Left renal pelvis (tissue), 4 donors: ENCODE results near the gene GSDME. TPM values are rescaled to one million over a fixed set of nuclear protein-coding genes. Genes with fewer than 3 reads are reported as not detected.

ENCODE experiments used
- DNase-seq, 4 donors: peaks; one replicate each; pipeline ENCODE4 v3.0.0-alpha.2; 2013; ENCODE audit warnings: low read depth in 4 of 4, low spot score in 3 of 4
- polyA plus RNA-seq, 4 donors: library from polyadenylated mRNA; unstranded; fragments of 120-200 nt; gene quantifications; one replicate each; pipeline ENCODE4 v1.2.1, GENCODE V29; 2013; ENCODE audit not compliant: insufficient read length in 4 of 4

The GSDME gene
- polyA plus RNA-seq, 4 donors = 10.4 to 15.1 (median 14.4) TPM

DNA sequence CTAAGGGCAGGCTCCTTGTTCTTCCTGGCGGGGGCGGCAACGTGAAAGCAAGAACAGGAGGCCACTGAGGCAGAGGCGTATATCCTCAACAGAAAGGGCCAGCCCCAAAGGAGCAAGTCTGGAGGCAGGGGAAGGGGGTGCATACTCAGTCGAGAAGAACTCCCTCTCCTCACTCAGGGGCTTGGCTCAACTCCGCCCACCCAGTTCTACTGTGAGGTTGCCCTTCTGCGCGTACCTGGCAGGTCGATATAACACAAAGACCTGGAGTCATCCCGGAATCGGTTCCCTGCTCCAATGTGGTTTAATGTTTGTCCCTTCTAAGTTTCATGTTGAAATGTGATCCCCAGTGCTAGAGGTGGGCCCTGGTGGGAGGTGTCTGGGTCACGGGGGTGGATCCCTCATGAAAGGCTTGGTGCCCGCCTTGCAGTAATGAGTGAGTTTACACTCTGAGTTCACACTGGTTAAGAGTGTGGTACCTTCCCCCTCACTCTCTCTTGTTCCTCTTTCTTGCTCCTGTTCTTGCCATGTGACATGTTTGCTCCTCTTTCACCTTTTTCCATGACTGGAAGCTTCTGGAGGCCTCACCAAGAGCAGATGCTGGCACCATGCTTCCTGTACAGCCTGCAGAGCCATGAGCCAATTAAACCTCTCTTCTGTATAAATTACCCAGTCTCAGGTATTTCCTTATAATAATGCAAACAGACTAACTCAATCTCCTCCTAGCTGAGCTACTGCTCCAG lies 32.6 kb downstream of the GSDME start:
- DNase-seq = no peak

DNA sequence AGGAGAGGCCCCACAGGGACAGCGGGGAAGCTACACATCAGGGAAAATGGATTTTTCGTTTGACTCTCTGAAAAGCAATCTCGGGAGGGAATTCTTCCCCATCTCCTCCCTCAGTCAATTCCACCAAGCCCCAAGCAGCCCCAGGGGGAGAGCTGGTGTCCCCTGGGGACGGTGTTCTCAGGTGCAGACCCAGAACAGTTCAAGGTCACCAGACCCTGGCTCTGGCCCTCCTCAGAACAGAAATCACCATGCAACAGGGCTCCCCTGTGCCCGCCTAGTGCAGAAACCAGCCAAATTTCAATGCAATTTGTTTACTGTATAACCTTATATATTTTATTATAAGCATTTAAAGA lies 34.1 kb downstream of the GSDME start:
- DNase-seq = no peak

DNA sequence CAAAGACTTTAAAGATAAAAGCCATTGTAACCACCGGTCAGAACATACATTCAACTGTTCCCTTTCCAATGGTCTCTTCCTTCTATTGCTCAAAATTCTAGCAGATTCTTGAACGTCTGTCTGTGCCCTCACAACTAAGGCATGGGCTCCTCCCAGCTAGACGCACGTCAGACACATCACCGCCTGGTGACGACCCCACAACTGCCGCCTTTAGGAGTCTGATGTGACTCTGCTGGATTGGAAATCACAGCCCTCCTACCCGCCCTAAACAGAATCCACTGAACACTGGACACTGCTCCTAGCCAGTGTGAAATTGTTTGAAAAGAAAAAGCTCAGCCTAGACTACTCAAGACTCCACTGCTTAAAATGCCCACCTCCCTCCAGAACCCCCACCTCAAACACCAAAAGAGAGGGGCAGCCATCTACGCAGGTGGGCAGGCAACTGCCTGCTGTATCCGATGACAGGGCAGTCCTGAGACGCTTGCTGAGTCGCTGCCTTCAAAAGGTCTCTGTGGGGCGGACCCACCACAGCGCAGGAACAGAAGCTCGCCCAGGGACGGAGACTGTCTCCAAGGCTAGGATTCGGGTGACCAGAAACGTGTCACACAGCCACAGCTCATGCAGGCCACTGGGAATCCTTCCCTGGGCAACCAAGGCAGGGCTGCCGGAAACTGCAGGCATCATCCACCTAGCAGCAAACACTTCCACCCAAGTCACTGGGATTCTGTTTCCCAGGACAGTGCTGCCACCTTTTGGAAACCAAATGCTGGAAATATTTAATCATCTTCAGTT lies 34.7 kb downstream of the GSDME start:
- peak in 2 of 4 donors; percentile 14 to 19 for DNase-seq

DNA sequence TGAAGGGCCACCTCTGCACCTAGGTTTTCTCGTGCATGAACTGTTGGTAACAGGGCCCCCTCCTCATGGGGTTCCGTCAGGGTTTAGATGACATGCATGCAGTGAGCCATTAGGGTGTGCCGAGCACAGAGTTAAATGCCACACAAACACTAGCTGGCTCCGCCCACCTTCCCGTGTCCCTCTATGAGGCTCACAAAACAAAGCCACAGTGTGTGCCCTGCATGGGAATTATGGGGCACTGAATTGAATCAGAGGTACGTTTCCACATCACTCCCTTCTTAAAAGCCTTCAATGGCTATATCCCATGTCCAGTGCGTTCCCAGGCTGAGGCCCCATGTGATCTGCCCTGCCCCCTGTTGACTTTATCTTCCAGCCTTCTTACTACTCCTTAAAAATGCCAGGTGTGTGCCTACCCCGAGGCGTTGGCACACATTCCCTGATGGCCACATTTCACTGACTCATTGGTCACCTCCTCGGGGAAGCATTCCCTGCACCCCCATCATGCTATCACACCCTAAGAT lies 35.7 kb downstream of the GSDME start:
- DNase-seq = no peak

GRCh38 chr7:24720283-24720682 lies 37.0 kb downstream of the GSDME start:
- DNase-seq = no peak

DNA sequence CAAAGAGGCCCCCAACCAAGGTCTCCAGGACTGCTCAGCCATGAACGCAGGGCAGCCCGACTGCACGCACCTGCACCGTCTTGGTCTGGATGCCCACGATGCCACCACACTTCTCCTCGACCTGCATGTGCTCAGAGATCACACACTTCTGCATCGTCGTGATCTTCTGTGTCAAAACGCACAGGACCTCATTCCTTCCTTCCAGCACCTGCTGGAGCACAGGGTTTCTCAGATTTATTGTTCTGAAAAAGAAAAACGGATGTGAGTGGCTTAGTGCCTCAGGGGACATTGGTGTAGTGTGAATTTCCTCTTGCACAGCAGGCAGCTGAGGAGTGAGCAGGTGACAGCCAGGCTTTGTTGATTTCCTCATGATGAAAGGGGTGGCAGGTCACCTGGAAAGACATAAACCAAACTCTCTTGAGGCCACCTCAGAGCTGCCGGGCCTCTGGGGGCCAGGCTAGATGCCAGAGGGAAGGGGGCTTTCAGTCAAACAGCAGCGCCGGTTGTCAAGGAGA lies 38.2 kb downstream of the GSDME start:
- no peak for DNase-seq

DNA sequence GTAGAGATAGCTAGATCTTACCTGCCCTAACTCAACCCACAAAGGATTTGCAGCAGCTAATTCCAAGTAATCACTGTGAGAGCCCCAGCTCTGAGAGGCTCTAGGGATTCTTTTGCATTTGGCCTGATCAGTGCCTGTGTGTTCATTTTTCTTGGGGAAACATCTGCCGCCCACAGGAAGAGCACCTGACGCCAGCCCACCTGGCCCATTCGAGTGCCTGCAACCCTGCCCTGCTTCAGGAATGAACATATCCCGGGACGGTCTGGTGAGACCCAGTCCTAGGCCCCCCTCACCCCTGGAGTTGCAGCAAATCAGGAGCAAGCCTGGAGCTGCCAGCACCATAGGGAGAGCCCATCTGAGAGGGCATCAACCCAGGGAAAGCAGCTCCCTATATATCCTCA lies 38.8 kb downstream of the GSDME start:
- DNase-seq = no peak

GRCh38 chr7:24717694-24718320 lies 39.5 kb downstream of the GSDME start:
- DNase-seq = no peak

GRCh38 chr7:24717247-24717622 lies 40.0 kb downstream of the GSDME start:
- no peak for DNase-seq

DNA sequence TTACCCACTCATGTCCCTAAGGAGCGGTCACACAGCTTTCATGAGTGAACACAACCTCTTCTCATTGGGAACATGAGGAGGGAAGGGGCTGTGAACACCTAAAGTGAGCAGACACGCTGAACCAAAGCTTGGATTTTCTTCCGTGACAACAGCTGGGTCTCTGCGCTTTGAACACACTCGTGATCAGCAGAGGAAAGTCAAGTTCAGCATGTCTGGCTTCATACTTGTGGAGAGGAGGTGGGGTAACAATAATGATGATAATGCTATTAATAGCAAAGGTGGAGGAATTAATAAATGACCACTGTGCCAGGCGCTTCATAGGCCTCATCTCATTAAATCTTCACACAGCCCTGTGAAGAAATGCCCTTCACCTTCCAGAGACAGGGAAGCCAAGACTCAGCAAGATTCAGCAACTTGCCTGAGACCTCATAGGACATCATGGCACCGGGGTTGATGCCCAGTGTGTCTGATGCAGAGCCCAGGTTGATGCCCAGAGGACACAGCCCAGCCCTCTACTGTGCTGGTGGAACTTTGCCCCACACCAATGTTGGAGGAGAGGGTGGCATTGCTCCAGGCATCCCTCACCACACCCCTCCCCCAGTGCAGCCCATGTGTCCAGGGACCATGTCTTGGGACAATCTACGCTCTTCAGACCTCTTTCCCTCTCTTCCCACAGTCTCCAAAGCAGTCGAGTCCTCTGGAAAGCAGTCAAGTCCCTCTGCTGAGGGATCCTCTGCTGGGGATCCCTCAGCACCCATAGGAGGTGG lies 40.6 kb downstream of the GSDME start:
- no peak for DNase-seq

DNA sequence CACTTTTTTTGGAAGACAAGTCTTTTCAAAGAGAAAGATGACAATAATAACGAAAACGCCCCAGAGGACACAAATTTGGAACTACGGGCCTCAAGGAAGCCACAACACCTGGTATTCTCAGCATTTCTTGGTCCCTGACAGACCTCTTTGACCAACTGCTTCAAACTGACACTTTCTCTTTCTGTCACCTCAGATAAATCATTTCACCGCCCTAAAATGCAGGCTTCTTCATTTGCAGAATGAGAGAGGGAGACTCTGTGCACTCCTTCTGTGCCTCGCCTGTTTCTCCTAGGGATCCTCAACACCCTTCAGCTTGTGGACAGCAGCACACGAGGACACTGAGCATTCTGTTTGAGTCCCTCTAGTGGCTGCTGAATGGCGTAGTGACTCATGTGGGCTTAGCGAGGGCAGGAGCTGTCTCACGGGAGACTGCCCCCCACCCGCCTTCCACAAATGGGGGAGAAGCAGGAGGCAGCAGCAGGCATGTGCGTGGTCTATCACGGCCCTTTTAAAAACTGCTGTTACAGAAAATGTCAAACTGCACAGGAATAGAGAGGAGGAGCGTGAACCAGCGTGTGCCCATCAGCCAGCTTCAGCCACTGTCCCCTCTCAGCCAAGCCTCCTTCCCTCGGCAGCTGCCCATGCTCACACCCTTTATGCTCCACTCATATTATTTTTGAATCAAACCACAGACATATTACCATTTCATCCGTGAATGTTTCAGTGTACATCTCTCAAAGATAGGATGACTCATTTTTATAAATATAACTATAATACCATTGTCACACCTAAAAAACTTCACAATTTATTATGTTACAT lies 41.4 kb downstream of the GSDME start:
- DNase-seq = no peak

DNA sequence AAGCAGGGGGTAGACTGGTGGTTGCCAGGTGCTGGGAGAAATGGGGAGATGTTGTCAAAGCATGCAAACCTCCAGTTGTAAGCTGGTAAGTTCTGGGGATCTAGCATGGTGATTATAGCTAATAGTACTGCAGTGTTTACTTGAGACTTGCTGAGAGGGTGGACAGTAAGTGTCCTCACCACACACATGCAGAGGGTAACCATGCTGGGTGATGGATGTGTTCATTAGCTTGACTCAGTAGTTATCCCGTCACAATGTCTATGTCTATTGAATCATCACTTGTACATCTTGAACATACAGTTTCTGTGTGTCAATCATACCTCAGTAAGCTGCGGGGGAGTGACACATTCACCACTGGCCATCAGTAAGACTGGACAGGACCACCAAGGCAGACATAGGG lies 42.1 kb downstream of the GSDME start:
- DNase-seq = no peak

GRCh38 chr7:24714676-24715010 lies 42.6 kb downstream of the GSDME start:
- no peak for DNase-seq

GRCh38 chr7:24713850-24714675 lies 43.2 kb downstream of the GSDME start:
- no peak for DNase-seq

GRCh38 chr7:24713039-24713793 lies 44.0 kb downstream of the GSDME start:
- no peak for DNase-seq

DNA sequence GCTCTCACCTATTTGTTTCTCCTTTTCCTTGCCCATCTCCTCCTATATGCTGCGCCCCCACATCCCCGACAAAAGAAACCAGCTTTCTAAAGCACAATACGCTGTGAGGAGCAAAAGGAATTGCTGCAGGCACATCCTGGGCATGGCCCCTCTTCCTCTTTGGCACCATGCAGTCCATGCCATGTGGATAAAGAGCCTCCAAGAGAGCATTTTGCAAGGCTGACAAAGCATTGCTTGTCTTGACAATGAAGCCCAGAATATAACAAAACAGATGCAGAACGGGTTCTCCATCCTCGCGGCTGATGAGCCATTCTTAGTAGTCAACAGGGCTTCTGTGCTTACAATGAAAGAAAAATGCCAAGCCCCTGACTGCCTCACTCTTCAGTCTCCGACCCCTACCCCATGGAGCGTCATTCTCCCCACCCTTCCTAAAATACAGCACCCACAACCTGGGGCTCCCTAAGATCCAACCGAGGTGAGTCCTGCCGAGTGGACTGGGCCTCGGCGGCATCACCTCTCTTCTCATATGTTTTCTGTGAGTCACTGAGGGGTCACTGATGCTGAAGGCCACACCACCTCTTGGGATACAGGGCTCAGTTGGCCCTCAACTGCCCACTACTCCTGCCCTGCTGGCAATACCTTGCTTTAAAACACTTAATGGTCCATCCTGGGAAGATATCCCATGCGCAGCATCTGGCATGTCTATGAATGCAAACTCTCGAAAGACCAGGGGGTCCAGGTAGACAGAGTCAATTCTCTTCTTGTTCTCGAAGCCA lies 47.5 kb downstream of the GSDME start:
- no peak for DNase-seq

DNA sequence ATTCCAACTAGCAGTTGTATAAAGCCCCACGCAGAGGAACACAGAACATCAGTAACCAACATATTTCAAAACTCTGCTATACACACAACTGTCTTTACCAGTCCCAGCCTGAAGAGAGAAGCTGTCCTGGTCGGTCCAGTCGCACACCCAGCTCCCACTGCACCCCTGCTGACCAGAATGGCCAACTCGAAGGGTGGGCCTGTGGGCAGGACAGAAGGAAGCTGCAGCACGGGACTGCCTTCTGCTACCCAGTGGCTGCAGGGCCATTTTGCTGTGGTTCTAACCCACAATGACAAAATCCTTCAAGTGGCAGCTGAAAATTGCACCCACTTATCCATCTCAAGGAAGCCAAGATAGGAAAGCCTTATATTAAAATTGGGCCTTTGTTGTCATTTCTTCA lies 48.2 kb downstream of the GSDME start:
- DNase-seq = no peak
